ENCODE results near the gene LMAN2. TPM values are rescaled to one million over a fixed set of nuclear protein-coding genes. Genes with fewer than 3 reads are reported as not detected.
"Not testable (repeated sequence)": the region's sequence is repeated elsewhere in the genome, so short reads cannot be mapped to it uniquely, and the experiment has no call there.

The LMAN2 gene
- total RNA-seq, 1 donor from 2014 or later, result 75.6 TPM

DNA sequence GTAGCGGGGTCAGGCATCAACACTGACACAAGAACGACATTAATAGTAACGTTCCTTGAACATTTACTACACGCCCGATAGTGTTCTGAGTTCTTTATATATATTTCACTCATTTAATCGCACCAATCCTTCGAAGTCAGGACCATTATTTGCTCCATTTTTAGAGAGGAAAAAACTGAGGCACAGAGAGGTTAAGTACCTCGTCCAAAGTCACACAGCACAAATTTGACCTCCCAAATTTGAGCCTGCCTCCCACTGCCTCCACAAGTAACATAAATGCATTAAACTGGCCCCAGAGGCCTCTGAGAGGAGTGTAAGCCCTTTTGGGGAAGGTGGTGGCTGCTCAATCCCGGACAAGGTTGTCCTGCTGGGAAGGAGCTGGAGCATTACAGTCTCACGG, 12.1 kb upstream of the LMAN2 start:
- Mint-ChIP-seq H3K9me3 (ENCODE audit: unreplicated experiment) (peaks cover 4% of the 10 kb centered on the region), H3K4me1 (ENCODE audit: low read depth, unreplicated experiment) (peaks cover 8% of the 10 kb centered on the region), H3K4me3 (ENCODE audit: unreplicated experiment) (no peak overlapping the region), H3K27ac (ENCODE audit: unreplicated experiment) (no peak overlapping the region), H3K36me3 (ENCODE audit: unreplicated experiment) (no peaks in the 10 kb centered on the region), H3K27me3 (ENCODE audit: unreplicated experiment) (peaks cover 9% of the 10 kb centered on the region)
- DNase-seq, result no peak
- TF ChIP-seq, protein P1, sequence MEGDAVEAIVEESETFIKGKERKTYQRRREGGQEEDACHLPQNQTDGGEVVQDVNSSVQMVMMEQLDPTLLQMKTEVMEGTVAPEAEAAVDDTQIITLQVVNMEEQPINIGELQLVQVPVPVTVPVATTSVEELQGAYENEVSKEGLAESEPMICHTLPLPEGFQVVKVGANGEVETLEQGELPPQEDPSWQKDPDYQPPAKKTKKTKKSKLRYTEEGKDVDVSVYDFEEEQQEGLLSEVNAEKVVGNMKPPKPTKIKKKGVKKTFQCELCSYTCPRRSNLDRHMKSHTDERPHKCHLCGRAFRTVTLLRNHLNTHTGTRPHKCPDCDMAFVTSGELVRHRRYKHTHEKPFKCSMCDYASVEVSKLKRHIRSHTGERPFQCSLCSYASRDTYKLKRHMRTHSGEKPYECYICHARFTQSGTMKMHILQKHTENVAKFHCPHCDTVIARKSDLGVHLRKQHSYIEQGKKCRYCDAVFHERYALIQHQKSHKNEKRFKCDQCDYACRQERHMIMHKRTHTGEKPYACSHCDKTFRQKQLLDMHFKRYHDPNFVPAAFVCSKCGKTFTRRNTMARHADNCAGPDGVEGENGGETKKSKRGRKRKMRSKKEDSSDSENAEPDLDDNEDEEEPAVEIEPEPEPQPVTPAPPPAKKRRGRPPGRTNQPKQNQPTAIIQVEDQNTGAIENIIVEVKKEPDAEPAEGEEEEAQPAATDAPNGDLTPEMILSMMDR (IDR thresholded peaks at IDR 0.05; ENCODE audit: partially characterized antibody, unreplicated experiment), result no peak

DNA sequence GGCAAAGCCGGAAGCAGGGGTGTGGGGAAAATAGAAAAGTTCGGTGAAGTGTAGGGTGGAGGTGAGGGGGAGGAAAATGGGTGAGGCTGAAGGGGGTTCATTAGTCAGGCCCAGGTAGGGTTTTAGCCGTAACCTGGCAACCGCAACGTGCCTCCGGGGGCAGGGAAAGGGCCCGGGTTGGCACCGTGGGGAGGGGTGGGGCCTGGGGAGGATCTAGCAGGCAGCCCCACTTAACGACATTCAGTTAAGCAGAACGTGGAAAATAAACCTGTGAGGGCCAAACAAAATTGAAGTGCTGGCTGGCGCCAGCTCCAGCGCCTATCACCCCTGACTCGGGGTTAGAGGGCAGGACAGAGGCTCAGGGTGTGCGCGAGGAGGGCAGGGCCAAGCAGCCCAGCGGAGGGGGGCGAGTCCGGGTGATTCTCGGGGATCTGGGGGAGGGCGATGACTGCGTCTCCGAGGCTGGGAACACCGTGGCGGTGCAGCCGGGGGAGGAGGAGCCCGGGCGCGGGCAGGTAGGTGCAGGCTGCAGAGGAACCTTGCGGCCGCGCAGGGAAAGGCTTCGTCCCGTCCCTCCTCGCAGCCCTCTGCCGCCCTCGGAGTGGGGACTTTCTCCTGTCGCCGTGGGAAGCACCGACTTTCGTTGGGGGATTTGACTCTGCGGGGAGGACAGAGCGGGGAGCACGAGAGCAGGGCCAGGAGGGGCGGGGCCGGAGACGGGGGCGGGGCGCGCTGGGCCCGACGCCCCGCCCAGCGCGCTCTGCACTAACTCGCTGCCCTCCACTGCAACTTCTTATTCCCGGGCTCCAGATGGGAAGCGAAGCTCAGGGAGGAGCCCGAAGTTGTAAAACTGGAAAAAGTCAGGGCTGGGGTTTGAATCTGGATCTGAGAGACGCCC, 11.4 kb upstream of the LMAN2 start:
- peaks cover 4% of the 10 kb centered on the region for H3K9me3 Mint-ChIP-seq (ENCODE audit: unreplicated experiment)
- H3K36me3 Mint-ChIP-seq (ENCODE audit: unreplicated experiment), result no peaks in the 10 kb centered on the region
- H3K4me3 Mint-ChIP-seq (ENCODE audit: unreplicated experiment), result peak overlapping the region; percentile 80
- peak; percentile 53 for DNase-seq
- peaks cover 8% of the 10 kb centered on the region for H3K4me1 Mint-ChIP-seq (ENCODE audit: low read depth, unreplicated experiment)
- TF ChIP-seq, protein P1 (IDR thresholded peaks at IDR 0.05; ENCODE audit: partially characterized antibody, unreplicated experiment), result no peak
- no peak overlapping the region for H3K27ac Mint-ChIP-seq (ENCODE audit: unreplicated experiment)
- H3K27me3 Mint-ChIP-seq (ENCODE audit: unreplicated experiment), result peaks cover 5% of the 10 kb centered on the region

DNA sequence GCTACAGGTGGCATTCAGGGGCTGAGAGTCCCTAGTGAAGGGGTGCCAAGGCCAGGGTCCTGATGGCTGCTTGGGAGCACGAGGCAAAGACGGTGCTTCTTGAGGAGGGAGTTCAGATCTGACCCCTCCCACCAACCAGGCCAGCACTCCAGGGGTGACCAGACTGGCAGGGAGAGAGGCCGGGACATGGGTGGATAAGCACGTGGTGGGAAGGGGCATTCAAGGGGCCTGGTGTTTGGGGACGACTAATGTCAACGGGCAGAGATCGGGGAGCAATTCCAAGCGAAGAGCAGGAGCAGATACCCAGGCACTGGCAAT, 10.8 kb upstream of the LMAN2 start:
- TF ChIP-seq, protein P1 (IDR thresholded peaks at IDR 0.05; ENCODE audit: partially characterized antibody, unreplicated experiment), result no peak
- no peak for DNase-seq
- Mint-ChIP-seq H3K36me3 (ENCODE audit: unreplicated experiment) (no peaks in the 10 kb centered on the region), H3K4me3 (ENCODE audit: unreplicated experiment) (peak overlapping the region; percentile 25), H3K27ac (ENCODE audit: unreplicated experiment) (no peak overlapping the region), H3K4me1 (ENCODE audit: low read depth, unreplicated experiment) (peaks cover 8% of the 10 kb centered on the region), H3K27me3 (ENCODE audit: unreplicated experiment) (peaks cover 7% of the 10 kb centered on the region), H3K9me3 (ENCODE audit: unreplicated experiment) (peaks cover 6% of the 10 kb centered on the region)

DNA sequence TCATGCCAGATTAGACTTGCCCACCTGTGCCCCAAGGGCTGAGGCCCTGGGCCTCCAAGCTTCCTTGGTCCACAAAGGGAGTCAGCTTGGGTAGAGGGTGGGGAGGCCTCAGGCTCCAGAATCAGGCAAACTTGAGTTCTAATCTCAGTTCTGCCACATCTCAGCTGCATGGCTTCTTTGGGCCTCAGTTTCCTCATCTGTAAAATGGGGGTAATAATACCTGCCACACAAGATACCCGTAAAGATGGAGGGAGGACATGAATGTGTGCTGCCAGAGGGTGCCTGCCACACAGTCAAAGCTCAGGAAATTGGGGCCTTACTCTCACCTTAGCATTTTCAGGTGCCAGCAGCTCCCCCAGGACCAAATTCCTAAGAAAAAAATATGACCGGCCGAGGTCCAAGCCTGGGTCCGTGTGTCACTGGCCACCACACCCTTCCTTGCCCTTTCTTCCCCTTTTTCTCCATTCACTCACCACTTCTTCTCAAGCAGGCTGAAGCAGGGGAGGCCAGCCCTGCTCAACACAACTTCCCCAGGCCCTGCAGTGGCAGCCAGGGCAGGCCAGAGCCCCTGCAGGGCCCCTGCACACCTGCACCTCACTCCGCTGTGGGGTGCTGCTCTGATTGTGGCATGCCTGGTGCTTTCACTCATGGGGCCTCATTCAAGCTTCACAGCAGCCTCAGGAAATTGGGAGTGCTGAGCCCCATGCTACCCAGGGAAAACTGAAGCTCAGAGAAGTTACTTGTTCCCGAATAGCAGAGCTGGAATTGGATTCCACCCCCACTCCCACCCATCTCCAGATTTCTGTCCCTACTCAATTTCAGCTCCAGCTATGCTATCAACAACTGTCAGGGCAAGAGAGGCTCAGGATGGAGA, 10.2 kb upstream of the LMAN2 start:
- H3K4me3 Mint-ChIP-seq (ENCODE audit: unreplicated experiment), result peak overlapping the region; percentile 25
- no peak overlapping the region for H3K27ac Mint-ChIP-seq (ENCODE audit: unreplicated experiment)
- H3K36me3 Mint-ChIP-seq (ENCODE audit: unreplicated experiment), result no peaks in the 10 kb centered on the region
- peaks cover 6% of the 10 kb centered on the region for H3K9me3 Mint-ChIP-seq (ENCODE audit: unreplicated experiment)
- TF ChIP-seq, protein P1 (IDR thresholded peaks at IDR 0.05; ENCODE audit: partially characterized antibody, unreplicated experiment), result no peak
- no peak for DNase-seq
- peaks cover 8% of the 10 kb centered on the region for H3K4me1 Mint-ChIP-seq (ENCODE audit: low read depth, unreplicated experiment)
- H3K27me3 Mint-ChIP-seq (ENCODE audit: unreplicated experiment), result peaks cover 7% of the 10 kb centered on the region

DNA sequence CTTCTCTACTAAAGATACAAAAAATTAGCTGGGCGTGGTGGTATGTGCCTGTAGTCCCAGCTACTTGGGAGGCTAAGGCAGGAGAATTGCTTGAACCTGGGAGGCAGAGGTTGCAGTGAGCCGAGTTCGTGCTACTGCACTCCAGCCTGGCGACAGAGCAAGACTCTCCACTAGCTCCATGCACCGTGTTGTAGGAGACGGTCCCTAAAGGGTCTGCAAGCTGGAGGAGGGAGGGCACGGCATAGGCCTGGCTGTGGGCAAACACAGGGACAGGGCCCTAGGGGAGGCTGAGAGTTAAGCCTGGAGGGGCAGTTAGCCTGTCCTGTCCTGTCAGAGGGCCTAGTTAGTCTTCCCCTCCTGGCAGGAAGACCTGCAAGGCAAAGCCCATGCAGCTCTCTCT, 9.3 kb upstream of the LMAN2 start:
- H3K9me3 Mint-ChIP-seq (ENCODE audit: unreplicated experiment); H3K27ac Mint-ChIP-seq (ENCODE audit: unreplicated experiment); H3K4me3 Mint-ChIP-seq (ENCODE audit: unreplicated experiment); H3K27me3 Mint-ChIP-seq (ENCODE audit: unreplicated experiment); DNase-seq; H3K36me3 Mint-ChIP-seq (ENCODE audit: unreplicated experiment); H3K4me1 Mint-ChIP-seq (ENCODE audit: low read depth, unreplicated experiment): not testable (repeated sequence)
